Measurements from ENCODE around the gene IL12B.

The IL12B gene

DNA sequence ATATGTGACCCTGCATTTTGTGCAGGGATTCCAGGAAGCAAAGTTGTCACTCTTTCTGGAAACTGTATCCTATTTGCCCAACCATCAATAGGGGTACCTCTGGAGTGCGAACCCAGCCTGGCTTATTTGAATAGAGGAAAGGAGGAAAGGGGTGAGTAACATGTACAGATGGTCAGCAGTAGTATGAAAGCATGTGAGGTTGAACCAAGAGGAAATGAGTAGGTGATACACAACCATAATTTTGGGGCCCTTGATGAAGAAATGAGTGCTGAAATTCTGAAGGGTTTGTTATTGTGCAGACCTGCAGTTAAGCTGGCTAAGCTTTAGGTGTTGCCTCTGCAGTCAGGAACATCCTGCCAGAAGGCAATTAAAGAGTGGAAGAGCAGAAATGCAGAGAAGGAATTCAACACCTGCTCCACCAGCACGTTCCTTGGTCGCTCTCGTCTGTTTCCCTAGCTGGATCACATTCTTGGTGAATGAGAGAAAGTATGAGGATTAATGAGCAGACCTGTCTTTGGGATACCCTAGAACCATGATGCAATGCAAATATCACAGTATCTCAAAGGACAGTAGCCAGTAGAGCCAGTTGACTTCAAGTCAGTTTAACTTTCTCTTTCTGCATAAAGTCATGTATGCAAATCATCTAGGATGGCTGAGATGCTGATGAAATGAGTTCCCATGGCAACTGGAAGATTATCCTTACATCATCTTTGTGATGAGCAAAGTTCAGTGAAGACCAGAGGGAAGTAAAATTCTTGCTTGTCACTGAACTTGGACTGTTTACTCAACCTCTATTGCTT, 13.2 kb upstream of the IL12B start:
- TF ChIP-seq, protein P1, sequence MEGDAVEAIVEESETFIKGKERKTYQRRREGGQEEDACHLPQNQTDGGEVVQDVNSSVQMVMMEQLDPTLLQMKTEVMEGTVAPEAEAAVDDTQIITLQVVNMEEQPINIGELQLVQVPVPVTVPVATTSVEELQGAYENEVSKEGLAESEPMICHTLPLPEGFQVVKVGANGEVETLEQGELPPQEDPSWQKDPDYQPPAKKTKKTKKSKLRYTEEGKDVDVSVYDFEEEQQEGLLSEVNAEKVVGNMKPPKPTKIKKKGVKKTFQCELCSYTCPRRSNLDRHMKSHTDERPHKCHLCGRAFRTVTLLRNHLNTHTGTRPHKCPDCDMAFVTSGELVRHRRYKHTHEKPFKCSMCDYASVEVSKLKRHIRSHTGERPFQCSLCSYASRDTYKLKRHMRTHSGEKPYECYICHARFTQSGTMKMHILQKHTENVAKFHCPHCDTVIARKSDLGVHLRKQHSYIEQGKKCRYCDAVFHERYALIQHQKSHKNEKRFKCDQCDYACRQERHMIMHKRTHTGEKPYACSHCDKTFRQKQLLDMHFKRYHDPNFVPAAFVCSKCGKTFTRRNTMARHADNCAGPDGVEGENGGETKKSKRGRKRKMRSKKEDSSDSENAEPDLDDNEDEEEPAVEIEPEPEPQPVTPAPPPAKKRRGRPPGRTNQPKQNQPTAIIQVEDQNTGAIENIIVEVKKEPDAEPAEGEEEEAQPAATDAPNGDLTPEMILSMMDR (IDR thresholded peaks at IDR 0.05), result no peak

- TF ChIP-seq, protein P1 (IDR thresholded peaks at IDR 0.05), result no peak
These were observed 12.6 kb upstream of the IL12B start for GRCh38 chr5:159342840-159343239.

DNA sequence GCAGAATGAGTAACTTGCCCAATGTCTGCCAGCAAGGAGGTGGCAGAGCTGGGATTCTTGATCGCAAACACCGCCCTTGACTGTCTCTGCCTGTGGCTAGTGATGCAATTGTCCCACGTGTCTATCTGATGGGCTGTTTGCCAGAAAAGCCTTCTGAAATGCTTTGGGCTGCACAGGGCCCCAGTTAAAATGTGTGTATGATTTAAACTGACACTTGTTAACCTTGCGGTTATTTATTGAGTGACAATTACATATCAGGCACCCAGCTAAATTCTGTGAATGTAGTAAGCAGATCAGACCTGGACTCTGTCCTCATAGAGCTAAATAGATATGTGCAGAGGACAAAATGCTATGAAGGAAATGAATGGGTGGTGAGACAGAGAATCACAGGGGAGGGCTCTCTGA, 11.6 kb upstream of the IL12B start:
- TF ChIP-seq, protein P1 (IDR thresholded peaks at IDR 0.05), result no peak

DNA sequence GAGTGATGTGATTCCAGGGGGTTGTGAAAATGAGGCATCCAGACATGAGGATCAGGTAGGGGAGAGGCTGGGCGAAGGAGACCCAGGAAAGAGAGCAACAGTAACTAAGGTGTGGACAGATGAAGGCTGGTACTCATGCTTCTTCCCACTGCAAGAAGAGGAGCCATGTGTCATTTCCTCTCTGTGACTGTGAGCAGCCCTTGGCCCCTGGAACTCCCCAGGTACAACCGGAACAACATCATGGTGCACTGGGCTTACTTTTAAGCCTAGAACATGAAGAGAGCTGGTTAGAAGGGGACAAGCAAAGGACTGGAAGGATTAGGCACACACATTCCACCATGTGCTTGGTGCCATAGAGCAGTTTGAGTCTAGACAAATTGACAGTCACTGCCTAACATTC, 10.9 kb upstream of the IL12B start:
- TF ChIP-seq, protein P1 (IDR thresholded peaks at IDR 0.05), result no peak

DNA sequence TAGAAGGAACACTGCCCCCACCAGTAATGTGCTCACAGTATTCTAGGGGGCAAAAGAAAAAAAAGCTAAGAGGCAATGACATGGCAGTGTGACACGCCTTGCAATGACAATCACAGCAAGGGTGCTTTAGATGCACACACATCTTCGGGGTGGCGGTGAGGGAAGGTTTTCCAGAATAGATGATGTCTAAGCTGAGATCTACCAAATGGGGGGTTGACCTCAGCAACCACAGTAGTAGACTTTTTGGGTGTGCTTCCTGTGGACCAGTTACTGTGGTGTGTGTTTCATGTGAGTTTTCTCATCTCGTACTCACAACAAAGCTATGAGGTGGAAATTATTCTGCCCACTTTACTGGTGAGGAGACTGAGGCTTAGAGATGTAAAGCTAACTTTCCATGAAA, 10.2 kb upstream of the IL12B start:
- TF ChIP-seq, protein P1 (IDR thresholded peaks at IDR 0.05), result no peak

DNA sequence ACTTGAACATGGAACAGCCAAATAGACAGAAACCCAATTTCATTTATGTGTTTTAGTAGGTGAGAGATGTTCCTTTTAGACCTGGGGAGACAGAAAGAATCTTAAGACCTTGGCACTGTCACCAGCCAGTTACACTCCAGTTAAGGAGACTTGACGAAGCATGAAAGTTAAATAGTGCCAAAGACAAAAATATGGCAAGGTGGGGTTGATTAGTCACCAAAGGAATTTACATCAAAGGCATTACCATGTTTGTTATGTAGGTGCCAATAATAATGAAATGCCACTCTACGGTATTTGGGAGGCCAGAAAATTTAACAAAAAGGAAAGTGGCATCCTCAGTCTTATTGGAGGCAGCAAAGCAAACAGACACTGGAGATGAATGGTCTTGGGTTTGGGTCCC, 9.2 kb upstream of the IL12B start:
- TF ChIP-seq, protein P1 (IDR thresholded peaks at IDR 0.05), result no peak

DNA sequence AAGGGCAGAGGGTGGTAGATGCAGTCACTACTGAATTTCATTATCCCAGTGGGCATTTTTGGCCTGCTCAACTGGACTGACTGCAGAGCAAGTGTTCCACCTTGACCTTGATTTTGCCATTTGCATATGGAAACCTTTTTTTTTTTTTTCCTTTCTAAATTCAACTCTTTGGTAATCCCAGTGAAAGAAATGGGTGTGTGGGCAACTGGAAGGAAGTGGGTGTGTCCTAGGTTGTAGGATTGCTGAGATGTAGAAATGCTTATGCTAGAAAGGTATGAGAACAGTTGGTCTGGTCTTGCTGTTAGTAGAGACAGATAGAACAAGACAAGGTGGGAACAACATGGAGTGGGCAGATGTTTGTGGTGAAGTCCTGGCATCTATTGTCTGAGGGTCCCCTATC, 7.8 kb upstream of the IL12B start:
- TF ChIP-seq, protein P1 (IDR thresholded peaks at IDR 0.05), result no peak

All from LNCAP (cell line).